HepG2 (cell line): Measurements from ENCODE around the gene SIRPB2. TPM values are rescaled to one million over a fixed set of nuclear protein-coding genes. Genes with fewer than 3 reads are reported as not detected.

ENCODE experiments used
- DR1 ChIP-seq: sonication (generic); formaldehyde crosslinking; IDR thresholded peaks from 2 replicates; pipeline ENCODE4 v1.8.0; 2021; ENCODE audit warnings: mild to moderate bottlenecking, missing genetic modification reagents, inconsistent platforms
- FOXP4 ChIP-seq: sonication (generic); formaldehyde crosslinking; IDR thresholded peaks from 2 replicates; pipeline ENCODE4 v1.4.0; 2020; ENCODE audit warnings: missing genetic modification reagents
- NR2F1 ChIP-seq, 2 experiments: fragments of 450-650 bp in 1 of 2; formaldehyde crosslinking in 1 of 2; IDR thresholded peaks; 2 replicates each; pipeline versions ENCODE4 v1.5.0 to v1.6.1; 2016 to 2020; ENCODE audit warnings: mild to moderate bottlenecking in 1 of 2, missing compliant biosample characterization in 1 of 2, missing genetic modification reagents in 1 of 2, moderate library complexity in 1 of 2
- ZBTB3 ChIP-seq: sonication (generic); formaldehyde crosslinking; IDR thresholded peaks from 2 replicates; pipeline ENCODE4 v1.4.0; 2020; ENCODE audit warnings: low read depth, mild to moderate bottlenecking, moderate library complexity, missing genetic modification reagents, borderline replicate concordance
- ZFP1 ChIP-seq: IDR thresholded peaks from 2 replicates; pipeline ENCODE4 v1.6.1; 2016
- ZFP36 ChIP-seq: fragments of 150-350 bp; IDR thresholded peaks from 2 replicates; pipeline ENCODE4 v1.6.1; 2018; ENCODE audit warnings: borderline replicate concordance, low read length, low read depth; ENCODE audit not compliant: partially characterized antibody
- polyA plus RNA-seq, 8 experiments: library from polyadenylated mRNA; depleted of rRNA in 3 of 8; stranded (reverse) in 7 of 8; unstranded in 1 of 8; fragments of >200 nt; fragmentation: Illumina TruSeq in 4 of 8; extraction: Trizol in 4 of 8; gene quantifications; 2 replicates each; pipeline versions ENCODE4 v1.2.1 to v1.2.3, GENCODE V29; 2011 to 2016; ENCODE audit warnings: low read depth in 4 of 8, missing spikeins in 1 of 8, mixed read lengths in 1 of 8; ENCODE audit not compliant: insufficient read depth in 1 of 8
- total RNA-seq, 5 experiments: library from RNA; depleted of rRNA; stranded (reverse); fragments of >200 nt; fragmentation: Illumina TruSeq; extraction: Trizol; gene quantifications; 2 replicates each; pipeline ENCODE4 v1.2.3, GENCODE V29; 2016; ENCODE audit warnings: low read depth in 1 of 5
- TF ChIP-seq, protein P1 (sequence below): sonication (generic); formaldehyde crosslinking; IDR thresholded peaks from 2 replicates; pipeline ENCODE4 v1.4.0; 2020; ENCODE audit warnings: mild to moderate bottlenecking, missing genetic modification reagents, borderline replicate concordance
- TF ChIP-seq, protein P2 (sequence below): sonication (generic); formaldehyde crosslinking; IDR thresholded peaks from 2 replicates; pipeline ENCODE4 v1.4.0; 2020; ENCODE audit warnings: missing genetic modification reagents
- TF ChIP-seq, protein P3 (sequence below): sonication (generic); formaldehyde crosslinking; IDR thresholded peaks from 2 replicates; pipeline ENCODE4 v1.9.0; 2021; ENCODE audit warnings: missing genetic modification reagents, mild to moderate bottlenecking, borderline replicate concordance
- TF ChIP-seq, protein P4 (sequence below): sonication (generic); formaldehyde crosslinking; IDR thresholded peaks from 2 replicates; pipeline ENCODE4 v1.4.0; 2020; ENCODE audit warnings: missing genetic modification reagents
- TF ChIP-seq, protein P5 (sequence below): sonication (generic); formaldehyde crosslinking; IDR thresholded peaks from 2 replicates; pipeline ENCODE4 v1.9.0; 2021; ENCODE audit warnings: missing genetic modification reagents, borderline replicate concordance

Gene SIRPB2
- total and polyA plus RNA-seq, 2 of the 13 experiments (the other 11 are each of a cell fraction or from before 2014, with no cell fraction given), result not detected

DNA sequence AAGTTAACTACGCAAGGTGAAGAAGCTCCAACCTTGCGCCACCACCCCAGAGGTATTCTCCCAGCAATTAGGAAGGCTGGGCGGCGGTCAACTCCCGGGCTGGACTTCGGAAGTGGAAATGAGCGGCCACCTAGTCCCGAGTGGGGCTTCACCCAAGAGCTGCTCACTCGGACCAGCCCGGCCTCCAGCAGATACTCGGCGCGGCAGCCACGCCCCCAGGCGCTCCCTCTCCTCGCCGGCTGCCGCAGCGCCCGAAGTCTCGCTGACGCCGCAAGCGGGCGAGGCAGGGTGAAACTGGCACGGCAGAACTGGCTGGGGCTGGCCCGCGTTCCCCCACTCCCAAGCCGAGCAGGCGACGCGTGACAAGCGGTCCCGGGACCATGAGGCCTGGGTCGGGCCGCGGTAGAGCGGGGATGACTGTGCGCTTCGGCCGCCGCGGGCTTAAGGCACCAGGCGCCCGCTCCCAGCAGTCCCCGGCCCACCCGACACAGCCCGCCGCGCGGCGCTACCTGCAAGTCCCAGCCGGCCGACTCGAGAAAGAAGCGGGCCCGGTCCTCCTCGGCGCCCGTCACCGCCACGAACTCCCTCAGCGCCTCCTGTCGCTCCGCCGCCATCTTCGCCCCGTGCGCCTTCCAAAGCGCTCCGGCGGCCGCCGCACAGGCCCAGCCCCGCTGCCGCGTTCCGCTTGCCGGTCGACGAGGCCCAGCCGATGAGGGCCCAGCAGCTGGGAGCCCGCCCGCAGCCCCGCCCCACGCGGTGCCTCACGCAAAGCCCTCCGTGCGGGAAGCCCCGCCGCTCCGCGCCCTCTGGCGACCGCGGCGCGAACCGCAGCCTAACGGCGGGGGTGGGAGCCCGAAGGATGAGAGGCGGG lies 24.8 kb downstream of the SIRPB2 start, which contains the start of gene NSFL1C (continued):
- TF ChIP-seq, protein P1, sequence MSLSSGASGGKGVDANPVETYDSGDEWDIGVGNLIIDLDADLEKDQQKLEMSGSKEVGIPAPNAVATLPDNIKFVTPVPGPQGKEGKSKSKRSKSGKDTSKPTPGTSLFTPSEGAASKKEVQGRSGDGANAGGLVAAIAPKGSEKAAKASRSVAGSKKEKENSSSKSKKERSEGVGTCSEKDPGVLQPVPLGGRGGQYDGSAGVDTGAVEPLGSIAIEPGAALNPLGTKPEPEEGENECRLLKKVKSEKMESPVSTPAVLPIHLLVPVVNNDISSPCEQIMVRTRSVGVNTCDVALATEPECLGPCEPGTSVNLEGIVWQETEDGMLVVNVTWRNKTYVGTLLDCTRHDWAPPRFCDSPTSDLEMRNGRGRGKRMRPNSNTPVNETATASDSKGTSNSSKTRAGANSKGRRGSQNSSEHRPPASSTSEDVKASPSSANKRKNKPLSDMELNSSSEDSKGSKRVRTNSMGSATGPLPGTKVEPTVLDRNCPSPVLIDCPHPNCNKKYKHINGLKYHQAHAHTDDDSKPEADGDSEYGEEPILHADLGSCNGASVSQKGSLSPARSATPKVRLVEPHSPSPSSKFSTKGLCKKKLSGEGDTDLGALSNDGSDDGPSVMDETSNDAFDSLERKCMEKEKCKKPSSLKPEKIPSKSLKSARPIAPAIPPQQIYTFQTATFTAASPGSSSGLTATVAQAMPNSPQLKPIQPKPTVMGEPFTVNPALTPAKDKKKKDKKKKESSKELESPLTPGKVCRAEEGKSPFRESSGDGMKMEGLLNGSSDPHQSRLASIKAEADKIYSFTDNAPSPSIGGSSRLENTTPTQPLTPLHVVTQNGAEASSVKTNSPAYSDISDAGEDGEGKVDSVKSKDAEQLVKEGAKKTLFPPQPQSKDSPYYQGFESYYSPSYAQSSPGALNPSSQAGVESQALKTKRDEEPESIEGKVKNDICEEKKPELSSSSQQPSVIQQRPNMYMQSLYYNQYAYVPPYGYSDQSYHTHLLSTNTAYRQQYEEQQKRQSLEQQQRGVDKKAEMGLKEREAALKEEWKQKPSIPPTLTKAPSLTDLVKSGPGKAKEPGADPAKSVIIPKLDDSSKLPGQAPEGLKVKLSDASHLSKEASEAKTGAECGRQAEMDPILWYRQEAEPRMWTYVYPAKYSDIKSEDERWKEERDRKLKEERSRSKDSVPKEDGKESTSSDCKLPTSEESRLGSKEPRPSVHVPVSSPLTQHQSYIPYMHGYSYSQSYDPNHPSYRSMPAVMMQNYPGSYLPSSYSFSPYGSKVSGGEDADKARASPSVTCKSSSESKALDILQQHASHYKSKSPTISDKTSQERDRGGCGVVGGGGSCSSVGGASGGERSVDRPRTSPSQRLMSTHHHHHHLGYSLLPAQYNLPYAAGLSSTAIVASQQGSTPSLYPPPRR (CRISPR knock-in tag), result peak; percentile 70
- peak; percentile 83; the same call in 1 of the 2 replicates for TF ChIP-seq ZFP1 (CRISPR knock-in tag)
- TF ChIP-seq, protein P2, sequence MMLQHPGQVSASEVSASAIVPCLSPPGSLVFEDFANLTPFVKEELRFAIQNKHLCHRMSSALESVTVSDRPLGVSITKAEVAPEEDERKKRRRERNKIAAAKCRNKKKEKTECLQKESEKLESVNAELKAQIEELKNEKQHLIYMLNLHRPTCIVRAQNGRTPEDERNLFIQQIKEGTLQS (CRISPR knock-in tag), result peak; percentile 82
- TF ChIP-seq DR1, result peak; percentile 94
- TF ChIP-seq, protein P3, sequence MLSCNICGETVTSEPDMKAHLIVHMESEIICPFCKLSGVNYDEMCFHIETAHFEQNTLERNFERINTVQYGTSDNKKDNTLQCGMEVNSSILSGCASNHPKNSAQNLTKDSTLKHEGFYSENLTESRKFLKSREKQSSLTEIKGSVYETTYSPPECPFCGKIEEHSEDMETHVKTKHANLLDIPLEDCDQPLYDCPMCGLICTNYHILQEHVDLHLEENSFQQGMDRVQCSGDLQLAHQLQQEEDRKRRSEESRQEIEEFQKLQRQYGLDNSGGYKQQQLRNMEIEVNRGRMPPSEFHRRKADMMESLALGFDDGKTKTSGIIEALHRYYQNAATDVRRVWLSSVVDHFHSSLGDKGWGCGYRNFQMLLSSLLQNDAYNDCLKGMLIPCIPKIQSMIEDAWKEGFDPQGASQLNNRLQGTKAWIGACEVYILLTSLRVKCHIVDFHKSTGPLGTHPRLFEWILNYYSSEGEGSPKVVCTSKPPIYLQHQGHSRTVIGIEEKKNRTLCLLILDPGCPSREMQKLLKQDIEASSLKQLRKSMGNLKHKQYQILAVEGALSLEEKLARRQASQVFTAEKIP, result no peak
- TF ChIP-seq, protein P4, sequence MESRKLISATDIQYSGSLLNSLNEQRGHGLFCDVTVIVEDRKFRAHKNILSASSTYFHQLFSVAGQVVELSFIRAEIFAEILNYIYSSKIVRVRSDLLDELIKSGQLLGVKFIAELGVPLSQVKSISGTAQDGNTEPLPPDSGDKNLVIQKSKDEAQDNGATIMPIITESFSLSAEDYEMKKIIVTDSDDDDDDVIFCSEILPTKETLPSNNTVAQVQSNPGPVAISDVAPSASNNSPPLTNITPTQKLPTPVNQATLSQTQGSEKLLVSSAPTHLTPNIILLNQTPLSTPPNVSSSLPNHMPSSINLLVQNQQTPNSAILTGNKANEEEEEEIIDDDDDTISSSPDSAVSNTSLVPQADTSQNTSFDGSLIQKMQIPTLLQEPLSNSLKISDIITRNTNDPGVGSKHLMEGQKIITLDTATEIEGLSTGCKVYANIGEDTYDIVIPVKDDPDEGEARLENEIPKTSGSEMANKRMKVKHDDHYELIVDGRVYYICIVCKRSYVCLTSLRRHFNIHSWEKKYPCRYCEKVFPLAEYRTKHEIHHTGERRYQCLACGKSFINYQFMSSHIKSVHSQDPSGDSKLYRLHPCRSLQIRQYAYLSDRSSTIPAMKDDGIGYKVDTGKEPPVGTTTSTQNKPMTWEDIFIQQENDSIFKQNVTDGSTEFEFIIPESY (CRISPR knock-in tag), result no peak; the same call in 1 of the 2 replicates
- TF ChIP-seq ZFP36, result peak; percentile 58
- TF ChIP-seq, protein P5, sequence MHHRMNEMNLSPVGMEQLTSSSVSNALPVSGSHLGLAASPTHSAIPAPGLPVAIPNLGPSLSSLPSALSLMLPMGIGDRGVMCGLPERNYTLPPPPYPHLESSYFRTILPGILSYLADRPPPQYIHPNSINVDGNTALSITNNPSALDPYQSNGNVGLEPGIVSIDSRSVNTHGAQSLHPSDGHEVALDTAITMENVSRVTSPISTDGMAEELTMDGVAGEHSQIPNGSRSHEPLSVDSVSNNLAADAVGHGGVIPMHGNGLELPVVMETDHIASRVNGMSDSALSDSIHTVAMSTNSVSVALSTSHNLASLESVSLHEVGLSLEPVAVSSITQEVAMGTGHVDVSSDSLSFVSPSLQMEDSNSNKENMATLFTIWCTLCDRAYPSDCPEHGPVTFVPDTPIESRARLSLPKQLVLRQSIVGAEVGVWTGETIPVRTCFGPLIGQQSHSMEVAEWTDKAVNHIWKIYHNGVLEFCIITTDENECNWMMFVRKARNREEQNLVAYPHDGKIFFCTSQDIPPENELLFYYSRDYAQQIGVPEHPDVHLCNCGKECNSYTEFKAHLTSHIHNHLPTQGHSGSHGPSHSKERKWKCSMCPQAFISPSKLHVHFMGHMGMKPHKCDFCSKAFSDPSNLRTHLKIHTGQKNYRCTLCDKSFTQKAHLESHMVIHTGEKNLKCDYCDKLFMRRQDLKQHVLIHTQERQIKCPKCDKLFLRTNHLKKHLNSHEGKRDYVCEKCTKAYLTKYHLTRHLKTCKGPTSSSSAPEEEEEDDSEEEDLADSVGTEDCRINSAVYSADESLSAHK (CRISPR knock-in tag), result no peak
- TF ChIP-seq FOXP4 (CRISPR knock-in tag), result peak; percentile 78
- TF ChIP-seq ZBTB3, result peak; percentile 98
- TF ChIP-seq NR2F1 (CRISPR knock-in tag; IDR thresholded peaks at IDR 0.05), result no peak; a peak in 1 of 4 replicates
